ENCODE measurements around the gene FAH.
"Not testable (repeated sequence)": the region's sequence is repeated elsewhere in the genome, so short reads cannot be mapped to it uniquely, and the experiment has no call there.

FAH gene

DNA sequence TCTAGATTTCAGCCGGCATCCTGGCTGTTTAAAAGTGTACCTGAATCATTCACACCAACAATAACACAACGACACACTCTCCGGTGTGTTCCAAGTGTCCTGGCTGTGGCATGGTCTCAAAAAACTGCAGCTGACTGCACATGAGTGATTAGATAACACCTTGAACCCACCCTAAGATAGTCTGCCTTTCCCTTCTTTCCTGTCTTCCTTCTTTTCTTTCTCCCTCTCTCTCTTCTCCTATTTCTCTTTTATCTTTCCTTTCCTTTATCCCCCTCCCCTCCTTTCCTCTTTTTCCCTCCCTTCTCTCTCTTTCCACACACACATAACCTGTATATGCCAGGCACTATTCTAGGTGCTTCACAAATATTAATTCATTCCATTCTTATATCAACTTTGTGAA lies 1.2 kb upstream of the FAH start:
- no peak for DNase-seq (ENCODE audit: low read depth)

DNA sequence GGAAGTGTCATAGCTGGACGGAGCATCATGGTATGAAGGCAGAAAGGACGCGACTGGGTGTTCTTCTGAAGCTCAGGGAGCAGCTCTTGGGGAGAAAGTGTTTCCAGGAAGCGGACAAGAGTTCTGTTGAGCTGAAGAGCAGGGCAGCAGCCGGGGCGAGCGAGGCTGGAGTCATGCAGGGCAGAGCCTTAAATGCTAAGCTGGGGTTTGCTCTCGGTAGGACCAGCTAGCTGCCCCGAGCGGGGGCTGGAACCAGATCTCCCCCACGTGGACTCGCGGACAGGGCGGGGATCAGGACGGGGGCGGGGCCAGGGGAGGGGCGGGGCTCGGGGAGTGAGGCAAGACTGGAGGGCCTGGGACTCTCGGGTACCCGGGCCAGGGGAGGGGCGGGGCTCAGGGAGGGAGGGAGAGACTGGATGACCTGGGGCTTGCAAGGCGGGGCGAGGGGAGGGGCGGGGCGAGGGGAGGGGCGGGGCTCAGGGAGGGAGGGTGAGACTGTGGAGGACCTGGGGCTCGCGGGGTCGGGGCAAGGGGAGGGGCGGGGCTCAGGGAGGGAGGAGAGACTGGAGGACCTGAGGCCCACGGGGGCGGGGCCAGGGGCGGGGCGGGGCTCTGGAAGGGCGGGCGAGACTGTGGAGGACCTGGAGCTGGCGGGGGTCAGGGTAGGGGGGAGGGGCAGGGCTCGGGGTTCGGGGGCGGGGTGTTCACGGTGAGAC lies 461 bp upstream of the FAH start:
- DNase-seq (ENCODE audit: low read depth), result peak; percentile 84

DNA sequence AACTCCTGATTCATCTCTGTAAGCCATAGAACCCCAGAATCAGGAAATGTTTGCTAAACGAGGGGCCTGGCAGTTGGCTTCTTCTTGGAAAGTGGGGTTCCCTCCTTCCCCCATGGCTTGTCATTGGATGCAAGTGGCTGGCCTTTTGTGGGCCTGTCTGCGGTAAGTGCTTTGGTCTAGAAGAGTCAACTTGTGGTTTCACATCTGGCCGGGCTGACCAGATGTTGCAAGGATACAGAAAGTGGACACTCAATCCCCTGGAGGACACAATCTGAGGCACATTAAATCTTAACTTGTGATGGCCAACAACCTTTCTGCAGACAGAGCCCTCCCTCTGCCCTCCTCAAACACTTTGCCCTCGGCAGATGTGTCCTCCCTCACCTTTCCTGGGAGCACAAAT lies 1.1 kb downstream of the FAH start:
- no peak for DNase-seq (ENCODE audit: low read depth)

DNA sequence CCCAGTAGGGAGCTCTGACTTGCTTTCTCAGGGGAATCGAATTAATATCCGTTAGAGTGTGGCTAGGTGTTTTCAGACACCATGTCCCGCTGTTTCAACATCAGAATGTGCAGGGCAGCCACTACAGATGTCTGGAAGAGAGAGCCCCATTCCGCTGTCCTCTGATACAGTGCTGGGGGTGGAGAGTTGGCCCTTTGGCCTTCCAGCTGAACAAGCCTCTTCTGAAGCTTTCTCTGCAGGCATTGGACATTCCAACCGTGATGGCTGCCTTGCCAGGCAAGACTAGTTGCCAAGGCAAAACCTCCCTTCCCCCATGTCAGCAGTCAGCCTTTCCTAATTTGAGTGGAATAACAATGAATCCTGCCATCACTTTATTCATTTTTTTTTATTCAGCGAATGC lies 1.5 kb downstream of the FAH start:
- DNase-seq (ENCODE audit: low read depth), result no peak

DNA sequence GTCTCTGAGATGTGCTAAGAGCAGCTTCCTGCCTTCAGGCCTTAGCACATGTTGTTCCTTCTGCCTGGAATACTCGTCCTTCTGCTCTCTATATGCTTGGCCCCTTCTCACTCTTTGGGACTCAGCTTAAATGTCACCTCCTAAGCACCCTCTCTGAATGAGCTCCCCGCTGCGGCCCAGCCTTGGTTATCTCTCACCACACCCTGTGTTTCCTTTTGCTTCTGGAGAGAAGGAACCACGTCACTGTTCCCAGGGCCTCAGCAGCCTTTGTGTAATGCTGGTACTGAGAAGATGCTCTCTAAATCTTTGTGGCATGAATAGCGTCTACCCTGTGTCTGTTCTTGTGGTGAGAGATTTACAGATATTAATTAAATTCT lies 2.2 kb downstream of the FAH start:
- DNase-seq (ENCODE audit: low read depth), result no peak

DNA sequence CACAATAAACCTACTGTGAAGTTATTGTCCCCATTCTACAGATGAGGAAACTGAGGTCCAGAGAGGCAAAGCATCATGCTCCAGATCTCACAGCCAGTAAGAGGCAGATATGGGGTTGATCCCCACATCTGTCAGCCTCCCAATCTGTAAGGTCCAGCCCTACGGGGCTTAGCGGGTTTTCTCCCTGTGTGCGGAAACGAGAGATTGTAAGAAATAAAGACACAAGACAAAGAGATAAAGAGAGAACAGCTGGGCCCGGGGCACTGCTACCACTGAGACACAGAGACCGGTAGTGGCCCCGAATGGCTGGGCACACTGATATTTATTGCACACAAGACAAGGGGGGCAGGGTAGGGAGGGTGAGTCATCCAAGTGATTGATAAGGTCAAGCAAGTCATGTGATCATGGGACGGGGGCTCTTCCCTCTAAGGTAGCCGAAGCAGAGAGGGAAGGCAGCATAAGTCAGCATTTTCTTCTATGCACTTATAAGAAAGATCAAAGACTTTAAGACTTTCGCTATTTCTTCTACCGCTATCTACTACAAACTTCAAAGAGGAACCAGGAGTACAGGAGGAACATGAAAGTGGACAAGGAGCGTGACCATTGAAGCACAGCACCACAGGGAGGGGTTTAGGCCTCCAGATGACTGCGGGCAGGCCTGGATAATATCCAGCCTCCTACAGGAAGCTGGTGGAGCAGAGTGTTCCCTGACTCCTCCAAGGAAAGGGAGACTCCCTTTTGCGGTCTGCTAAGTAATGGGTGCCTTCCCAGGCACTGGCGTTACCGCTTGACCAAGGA lies 2.8 kb downstream of the FAH start:
- not testable (repeated sequence) for DNase-seq (ENCODE audit: low read depth)

DNA sequence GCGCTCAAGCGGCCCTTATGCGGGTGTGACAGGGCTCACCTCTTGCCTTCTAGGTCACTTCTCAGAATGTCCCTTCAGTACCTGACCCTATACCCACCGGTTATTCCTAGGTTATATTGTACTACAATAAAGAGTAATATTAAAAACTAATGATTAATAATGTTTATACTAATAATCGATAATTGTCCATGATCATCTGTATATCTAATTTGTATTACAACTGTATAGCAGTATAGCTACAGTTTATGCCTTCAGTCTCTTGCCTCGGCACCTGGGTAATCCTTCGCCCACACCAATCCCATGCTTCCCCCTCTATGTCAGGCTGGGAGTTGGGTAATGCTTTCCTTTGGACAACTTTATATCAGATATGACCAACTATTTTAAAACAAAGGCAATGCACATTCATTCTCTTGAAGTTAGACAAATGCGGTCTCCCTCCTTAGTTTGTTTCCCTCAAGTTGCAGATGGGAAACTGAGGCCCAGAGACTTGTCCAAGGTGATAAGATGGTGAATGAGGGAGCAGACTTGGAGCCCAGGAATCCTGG lies 3.4 kb downstream of the FAH start:
- no peak for DNase-seq (ENCODE audit: low read depth)

DNA sequence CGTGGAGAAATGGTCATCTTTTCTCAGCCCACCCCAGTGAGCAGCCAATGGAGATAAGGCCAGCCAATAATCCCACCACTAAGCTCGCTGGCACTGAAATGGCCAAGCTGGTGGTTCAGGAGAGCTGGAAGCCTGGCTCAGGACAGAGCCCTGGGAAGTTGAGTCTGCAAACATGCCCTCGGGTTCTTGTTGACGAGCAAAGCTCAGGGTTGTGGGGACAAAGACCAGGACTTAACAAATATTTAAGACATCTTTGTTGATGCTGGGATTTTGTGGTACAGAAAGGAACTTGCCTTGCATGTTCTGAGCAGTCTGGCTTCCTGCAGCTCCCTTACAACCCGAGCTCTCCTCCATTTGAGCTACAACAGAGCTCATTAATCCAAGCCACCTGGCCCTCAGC lies 4.4 kb downstream of the FAH start:
- no peak for DNase-seq (ENCODE audit: low read depth)

DNA sequence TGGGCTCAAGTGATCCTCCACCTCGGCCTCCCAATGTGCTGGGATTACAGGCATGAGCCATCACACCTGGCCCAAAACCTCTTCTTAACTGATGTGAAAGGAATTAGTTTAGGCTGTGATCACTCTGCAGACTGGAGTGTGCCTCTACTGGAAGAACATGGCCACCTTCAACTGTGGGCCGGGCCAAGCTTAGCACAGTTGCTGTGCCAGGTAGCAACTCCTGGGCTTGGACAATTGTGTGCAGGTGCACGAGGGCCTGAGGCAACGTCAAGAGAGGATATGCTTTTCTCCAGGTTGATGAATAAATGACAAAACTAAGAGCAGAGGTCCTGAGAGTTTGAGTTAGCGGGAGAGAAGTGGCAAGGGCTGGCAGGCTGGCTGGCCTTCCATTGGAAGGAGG lies 6.5 kb downstream of the FAH start:
- DNase-seq (ENCODE audit: low read depth), result no peak

DNA sequence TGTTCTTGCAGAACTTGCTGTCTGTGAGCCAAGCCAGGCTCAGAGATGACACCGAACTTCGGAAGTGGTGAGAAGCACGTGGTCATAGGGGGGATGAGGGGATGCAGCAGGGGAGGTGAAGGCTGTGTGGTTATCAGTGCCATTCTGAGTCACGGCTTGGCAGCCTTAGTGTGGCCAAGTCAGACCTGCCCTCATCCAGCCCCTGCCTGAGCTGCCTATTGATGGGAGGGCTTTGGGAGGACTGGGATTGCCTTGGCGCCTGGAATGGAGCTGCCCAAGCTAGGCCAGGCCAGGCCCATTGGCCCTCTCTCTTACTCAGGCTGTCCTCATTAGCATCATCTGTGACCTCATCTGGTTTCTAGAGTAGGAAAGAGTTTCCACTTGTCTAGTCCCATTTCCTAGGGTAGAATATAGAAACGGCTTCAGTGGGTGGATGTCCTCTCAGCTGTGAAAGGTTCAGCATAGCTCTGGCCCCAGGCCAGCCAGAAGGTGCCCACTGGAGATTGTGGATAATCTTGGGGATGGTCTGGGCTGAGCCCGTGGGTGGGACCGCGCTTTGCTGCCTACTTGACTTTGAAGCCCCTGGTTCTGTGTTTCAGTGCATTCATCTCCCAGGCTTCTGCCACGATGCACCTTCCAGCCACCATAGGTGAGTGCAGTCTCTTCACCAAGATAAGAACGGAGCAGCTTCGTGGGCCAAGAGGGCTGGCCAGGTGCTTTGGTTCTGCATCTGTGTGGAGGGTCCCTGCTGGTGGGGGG lies 7.2 kb downstream of the FAH start:
- no peak for DNase-seq (ENCODE audit: low read depth)

DNA sequence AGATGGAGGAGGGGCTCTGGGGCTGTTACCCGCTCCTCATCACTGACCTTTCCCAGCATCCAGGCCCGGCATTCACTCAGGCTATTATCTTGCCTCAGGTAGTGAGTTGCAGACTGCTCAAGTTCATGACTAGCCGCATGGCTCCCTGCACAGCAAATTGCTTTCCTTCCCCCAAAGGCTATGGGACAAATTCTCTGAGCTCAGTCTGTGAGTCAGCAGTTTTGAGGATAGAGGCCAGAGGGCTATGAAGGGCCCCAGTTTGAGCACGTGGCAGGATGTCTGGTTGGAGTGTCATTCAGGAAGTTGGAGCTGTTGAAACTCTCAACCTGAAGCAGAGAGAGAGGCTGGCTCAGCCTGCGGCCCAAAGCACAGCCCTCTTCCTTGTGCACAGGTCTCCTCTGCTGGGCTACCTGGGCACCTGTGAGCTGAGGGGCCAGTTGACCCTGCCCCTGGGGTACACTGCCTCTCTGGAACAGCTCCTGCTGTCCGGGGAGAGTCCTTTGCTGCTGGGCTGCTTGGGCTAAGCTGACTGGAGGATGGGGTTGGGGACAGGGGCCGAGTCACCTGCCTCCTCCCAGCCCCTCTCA lies 7.9 kb downstream of the FAH start:
- DNase-seq (ENCODE audit: low read depth), result peak; percentile 22

DNA sequence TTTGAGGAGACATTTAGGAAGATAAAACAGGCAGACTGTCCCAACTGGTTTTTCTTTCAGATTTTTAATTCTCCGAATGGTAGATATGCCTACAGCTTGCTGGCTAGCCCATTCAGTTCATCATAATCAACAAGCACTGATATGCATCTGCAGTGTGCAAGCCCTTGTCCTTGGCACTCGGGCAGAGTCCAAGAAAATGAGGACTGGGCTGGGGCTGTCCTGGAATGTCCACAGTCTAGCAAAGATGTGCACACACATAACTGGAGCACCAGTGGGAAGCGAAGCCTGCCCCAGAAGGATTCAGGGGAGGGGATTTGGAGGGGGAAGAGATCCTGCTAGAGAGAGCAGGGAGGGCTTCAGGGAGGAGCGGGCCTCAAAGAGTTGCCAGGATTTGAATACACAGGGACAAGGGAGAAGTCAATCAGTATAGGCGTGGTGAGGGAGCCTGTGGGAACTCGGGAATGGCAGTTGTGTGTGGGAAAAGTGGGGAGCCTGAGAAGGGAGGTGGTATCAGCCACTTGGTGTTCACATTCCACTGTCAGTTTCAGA lies 8.7 kb downstream of the FAH start:
- DNase-seq (ENCODE audit: low read depth), result no peak

DNA sequence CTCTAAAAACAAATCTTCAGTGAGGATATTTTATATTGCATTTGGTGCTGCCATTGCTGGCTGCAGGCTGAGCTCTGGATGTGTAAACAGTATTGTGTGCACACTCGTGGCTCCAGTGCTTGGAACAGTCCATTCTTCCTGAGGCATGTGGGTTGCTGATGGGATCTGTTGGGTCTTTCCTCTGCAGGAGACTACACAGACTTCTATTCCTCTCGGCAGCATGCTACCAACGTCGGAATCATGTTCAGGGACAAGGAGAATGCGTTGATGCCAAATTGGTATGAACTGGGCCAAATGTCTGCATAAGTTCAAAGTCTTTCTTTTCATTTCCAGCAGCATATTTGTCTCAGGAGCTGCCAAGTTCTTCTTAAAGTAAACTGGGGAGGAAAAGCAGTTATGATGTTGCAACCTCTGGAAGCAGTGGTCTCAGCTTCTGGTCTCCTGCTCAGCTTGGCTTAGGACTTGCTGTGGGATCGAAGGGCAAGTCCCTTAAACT lies 9.3 kb downstream of the FAH start:
- no peak for DNase-seq (ENCODE audit: low read depth)

DNA sequence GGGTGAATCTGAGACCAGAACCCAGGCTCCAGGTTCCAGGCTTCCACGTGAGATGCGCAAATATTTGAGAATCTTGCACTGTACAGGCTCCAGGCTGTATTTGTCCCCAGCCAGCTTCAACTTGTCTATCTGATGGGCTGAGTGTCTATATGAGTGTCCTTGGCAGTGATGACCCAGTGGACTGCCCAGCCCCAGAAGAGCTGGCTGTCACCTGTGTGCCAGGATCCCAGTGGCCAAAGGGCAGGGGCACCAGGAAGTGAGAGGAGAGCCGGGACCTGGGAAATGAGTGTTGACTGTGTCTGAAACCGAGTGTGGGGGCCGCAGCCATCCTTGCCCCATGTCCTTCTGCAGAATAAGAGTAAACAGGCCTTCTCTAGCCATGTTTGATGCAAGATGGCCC lies 10.4 kb downstream of the FAH start:
- no peak for DNase-seq (ENCODE audit: low read depth)

DNA sequence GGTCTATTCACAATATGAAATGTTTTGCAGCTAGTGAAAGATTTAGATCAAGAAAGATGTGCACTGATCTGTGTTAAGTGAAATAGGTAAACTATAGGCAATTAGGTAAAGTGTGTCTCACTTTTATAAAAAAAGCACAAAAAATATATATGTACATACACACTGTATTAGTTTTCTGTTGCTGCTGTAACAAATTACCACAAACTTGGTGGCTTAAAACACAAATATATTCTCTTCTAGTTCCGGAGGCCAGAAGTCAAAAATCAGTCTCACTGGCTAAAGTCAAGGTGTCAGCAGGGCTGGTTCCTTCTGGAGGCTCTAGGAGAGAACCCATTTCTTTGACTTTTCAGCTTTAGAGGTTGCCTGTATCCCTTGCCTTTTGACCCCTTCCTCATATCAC lies 11.1 kb downstream of the FAH start:
- no peak for DNase-seq (ENCODE audit: low read depth)

DNA sequence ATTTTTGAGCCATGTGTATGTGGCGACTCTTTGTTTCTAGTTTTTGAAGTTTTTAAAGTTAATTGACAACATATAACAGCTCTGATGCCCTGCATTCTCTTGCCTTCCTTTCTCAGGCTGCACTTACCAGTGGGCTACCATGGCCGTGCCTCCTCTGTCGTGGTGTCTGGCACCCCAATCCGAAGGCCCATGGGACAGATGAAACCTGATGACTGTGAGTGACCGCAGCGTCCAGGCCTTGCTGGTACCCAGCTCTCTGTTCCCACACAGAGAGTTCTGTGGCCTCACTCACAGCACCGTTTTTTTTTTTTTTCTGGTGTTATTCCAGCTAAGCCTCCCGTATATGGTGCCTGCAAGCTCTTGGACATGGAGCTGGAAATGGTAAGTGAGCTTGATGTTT lies 15.1 kb downstream of the FAH start:
- DNase-seq (ENCODE audit: low read depth), result no peak

DNA sequence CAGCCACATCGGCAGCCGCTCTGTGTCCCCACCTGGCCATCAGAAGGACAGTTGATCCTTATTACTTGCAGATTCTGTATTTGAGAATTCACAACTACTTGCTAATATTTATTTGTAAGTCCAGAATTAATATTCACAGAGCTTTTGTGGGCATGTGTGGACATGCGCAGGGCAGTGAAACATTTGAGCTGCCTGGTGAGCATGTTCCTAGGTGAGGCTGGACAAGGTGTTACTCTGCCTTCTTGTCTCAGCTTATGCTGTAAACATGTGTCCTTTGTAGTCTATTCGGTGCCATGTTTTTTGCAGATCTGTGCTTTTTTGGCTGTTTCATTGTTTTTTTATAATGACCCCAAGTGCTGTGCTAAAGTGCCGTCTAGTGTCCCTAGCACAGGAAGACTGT lies 15.6 kb downstream of the FAH start:
- DNase-seq (ENCODE audit: low read depth), result no peak

DNA sequence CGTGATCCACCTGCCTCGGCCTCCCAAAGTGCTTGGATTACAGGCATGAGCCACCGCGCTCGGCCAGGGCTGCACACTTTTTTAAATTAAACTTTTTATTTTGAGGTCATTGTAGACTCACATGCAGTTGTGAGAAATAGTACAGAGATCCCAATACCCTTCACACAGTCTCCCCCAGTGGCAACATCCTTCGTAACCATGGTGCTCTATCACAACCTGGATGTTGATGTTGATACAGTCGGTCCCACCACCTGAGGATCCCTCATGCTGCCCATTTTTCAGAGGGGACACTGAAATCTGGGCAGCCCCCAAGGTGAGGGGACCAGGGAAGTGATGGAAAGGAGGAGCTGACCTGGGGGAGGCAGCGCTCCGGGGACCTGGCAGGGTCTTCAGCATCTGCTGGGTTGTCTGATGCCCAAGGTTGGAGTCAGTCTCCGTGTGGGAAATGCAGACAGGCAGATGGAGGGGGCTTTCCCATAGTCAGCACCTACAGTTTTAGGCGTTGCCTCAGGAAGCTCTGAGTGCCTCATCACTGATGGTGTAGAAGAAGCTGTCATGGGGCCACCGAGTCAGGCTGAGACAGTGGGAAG lies 17.1 kb downstream of the FAH start:
- no peak for DNase-seq (ENCODE audit: low read depth)

DNA sequence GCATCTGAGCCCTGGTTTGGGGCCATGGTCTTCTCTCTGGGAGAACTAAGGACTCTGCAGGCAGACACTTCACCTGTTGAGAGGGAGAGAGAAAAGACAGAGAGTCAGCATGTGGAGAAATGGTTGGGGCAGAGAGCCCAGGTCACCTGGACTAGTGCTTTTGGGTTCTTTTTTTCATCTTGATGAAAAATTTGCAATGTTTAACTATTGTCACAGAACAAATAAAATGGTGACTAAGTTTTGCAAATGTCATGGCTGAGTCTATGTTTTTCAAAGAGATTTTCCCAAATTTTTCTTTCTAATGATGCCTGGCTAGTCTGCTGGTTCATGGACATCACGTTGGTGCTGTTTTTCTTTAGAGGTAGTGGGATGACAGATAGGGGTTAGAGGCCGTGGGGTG lies 17.8 kb downstream of the FAH start:
- no peak for DNase-seq (ENCODE audit: low read depth)

DNA sequence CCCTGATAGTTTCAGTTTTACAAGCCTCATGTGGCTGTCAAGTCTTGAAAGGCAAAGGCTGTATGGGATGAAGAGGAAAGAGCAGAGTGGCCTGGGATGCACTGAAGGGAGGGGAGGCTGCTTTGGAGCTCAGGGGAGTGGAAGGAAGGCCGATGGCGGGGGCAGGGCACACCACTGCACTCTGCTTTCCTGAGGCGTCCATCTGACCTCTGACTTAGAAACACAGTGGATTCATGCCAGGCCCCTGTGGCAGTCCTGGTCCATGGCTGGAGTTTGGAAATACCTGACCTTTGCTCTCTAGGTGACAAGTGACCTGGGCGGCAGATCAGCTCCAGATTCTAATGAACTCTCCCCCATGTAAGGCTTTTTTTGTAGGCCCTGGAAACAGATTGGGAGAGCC lies 19.0 kb downstream of the FAH start:
- DNase-seq (ENCODE audit: low read depth), result no peak

DNA sequence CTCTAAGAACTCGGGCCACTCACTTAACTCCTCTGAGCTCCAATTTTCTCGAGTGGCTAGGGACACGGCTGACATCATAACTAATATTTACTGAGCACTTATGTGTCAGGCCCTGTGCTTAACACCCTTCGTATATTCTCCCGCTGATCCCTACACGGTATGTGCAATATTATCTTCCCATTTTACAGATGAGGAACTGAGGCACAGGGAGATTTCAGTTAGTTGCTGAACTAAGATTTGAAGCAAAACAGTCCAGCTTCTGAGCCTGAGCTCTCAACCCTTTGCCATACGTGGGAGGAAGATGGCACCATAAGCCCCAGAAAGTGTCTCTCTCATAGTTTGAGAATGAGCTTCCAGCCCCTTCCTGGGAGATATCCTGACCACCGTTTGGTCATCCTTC lies 19.6 kb downstream of the FAH start:
- DNase-seq (ENCODE audit: low read depth), result no peak

All from activated T-cell treated with anti-CD3 and anti-CD28 coated beads for 24 hours (primary cell).